GM06990 (cell line): ENCODE data around the gene WDR38.

Source experiments
- DNase-seq: peaks from one replicate; pipeline ENCODE4 v3.0.0-alpha.2; 2011; ENCODE audit not compliant: insufficient read length; ENCODE audit errors: extremely low read depth
- H3K27me3 ChIP-seq: replicated peaks from 2 replicates; pipeline ENCODE4 v1.6.0; 2011; ENCODE audit warnings: low read length; ENCODE audit not compliant: control insufficient read depth, insufficient read depth
- H3K36me3 ChIP-seq: 2 replicates; pipeline ENCODE4 v1.5.1; 2011; ENCODE audit warnings: low read length; ENCODE audit not compliant: control insufficient read depth, insufficient read depth
- H3K4me3 ChIP-seq: replicated peaks from 2 replicates; pipeline ENCODE4 v1.5.1; 2011; ENCODE audit warnings: low read depth, mild to moderate bottlenecking, control low read depth, low read length
- CTCF ChIP-seq: IDR thresholded peaks from 2 replicates; pipeline ENCODE4 v1.5.1; 2011; ENCODE audit warnings: low read length, control low read depth, mild to moderate bottlenecking, inconsistent platforms; ENCODE audit not compliant: insufficient read depth, poor library complexity, severe bottlenecking

Gene WDR38

GRCh38 chr9:124897570-124898460 lies 44.6 kb downstream of the WDR38 start:
- peaks cover 21% of the 10 kb centered on the region for H3K36me3 ChIP-seq
- H3K4me3 ChIP-seq: no peak overlapping the region
- no peak for TF ChIP-seq CTCF
- H3K27me3 ChIP-seq: no peaks in the 10 kb centered on the region
- no peak for DNase-seq

GRCh38 chr9:124899845-124900244 lies 46.6 kb downstream of the WDR38 start:
- Histone ChIP-seq H3K4me3 (no peak overlapping the region), H3K27me3 (no peaks in the 10 kb centered on the region), H3K36me3 (peaks cover 18% of the 10 kb centered on the region)
- no peak for TF ChIP-seq CTCF
- DNase-seq: no peak

- Histone ChIP-seq H3K27me3 (no peaks in the 10 kb centered on the region), H3K36me3 (peaks cover 12% of the 10 kb centered on the region), H3K4me3 (no peak overlapping the region)
- no peak for DNase-seq
- TF ChIP-seq CTCF: no peak
Measured at GRCh38 chr9:124906966-124907365, 53.7 kb downstream of the WDR38 start.
